ENCODE measurements around the gene INPP4B.

The INPP4B gene

GRCh38 chr4:142243255-142243654 is 602.8 kb downstream of the INPP4B start:
- no peak overlapping the region for H3K4me3 ChIP-seq (ENCODE audit: low read depth, low read length)
- DNase-seq (ENCODE audit: low read depth) = no peak

GRCh38 chr4:142242156-142242555 is 603.9 kb downstream of the INPP4B start:
- no peak overlapping the region for H3K4me3 ChIP-seq (ENCODE audit: low read depth, low read length)
- DNase-seq (ENCODE audit: low read depth) = no peak

GRCh38 chr4:142238589-142238988 is 607.5 kb downstream of the INPP4B start:
- peak; percentile 37 for DNase-seq (ENCODE audit: low read depth)
- H3K4me3 ChIP-seq (ENCODE audit: low read depth, low read length) = no peak overlapping the region

- DNase-seq (ENCODE audit: low read depth) = no peak
- no peak overlapping the region for H3K4me3 ChIP-seq (ENCODE audit: low read depth, low read length)
Observed at GRCh38 chr4:142236268-142236667, 609.8 kb downstream of the INPP4B start.

GRCh38 chr4:142231787-142232186 is 614.3 kb downstream of the INPP4B start:
- no peak overlapping the region for H3K4me3 ChIP-seq (ENCODE audit: low read depth, low read length)
- no peak for DNase-seq (ENCODE audit: low read depth)

- no peak overlapping the region for H3K4me3 ChIP-seq (ENCODE audit: low read depth, low read length)
- DNase-seq (ENCODE audit: low read depth) = no peak
Observed at GRCh38 chr4:142230991-142231390, 615.1 kb downstream of the INPP4B start.

GRCh38 chr4:142226014-142226413 is 620.1 kb downstream of the INPP4B start:
- no peak for DNase-seq (ENCODE audit: low read depth)
- H3K4me3 ChIP-seq (ENCODE audit: low read depth, low read length) = no peak overlapping the region

- no peak overlapping the region for H3K4me3 ChIP-seq (ENCODE audit: low read depth, low read length)
- DNase-seq (ENCODE audit: low read depth) = no peak
Observed at GRCh38 chr4:142222127-142222526, 624.0 kb downstream of the INPP4B start.

- DNase-seq (ENCODE audit: low read depth) = no peak
- no peak overlapping the region for H3K4me3 ChIP-seq (ENCODE audit: low read depth, low read length)
Observed at GRCh38 chr4:142218726-142219125, 627.4 kb downstream of the INPP4B start.

GRCh38 chr4:142211444-142211843 is 634.7 kb downstream of the INPP4B start:
- no peak for DNase-seq (ENCODE audit: low read depth)
- H3K4me3 ChIP-seq (ENCODE audit: low read depth, low read length) = no peak overlapping the region

- no peak for DNase-seq (ENCODE audit: low read depth)
- H3K4me3 ChIP-seq (ENCODE audit: low read depth, low read length) = no peak overlapping the region
Observed at GRCh38 chr4:142203505-142203904, 642.6 kb downstream of the INPP4B start.

- H3K4me3 ChIP-seq (ENCODE audit: low read depth, low read length) = no peak overlapping the region
- no peak for DNase-seq (ENCODE audit: low read depth)
Observed at GRCh38 chr4:142202404-142203332, 643.4 kb downstream of the INPP4B start.

GRCh38 chr4:142201041-142201440 is 645.1 kb downstream of the INPP4B start:
- DNase-seq (ENCODE audit: low read depth) = no peak
- no peak overlapping the region for H3K4me3 ChIP-seq (ENCODE audit: low read depth, low read length)

GRCh38 chr4:142194905-142195304 is 651.2 kb downstream of the INPP4B start:
- no peak overlapping the region for H3K4me3 ChIP-seq (ENCODE audit: low read depth, low read length)
- DNase-seq (ENCODE audit: low read depth) = no peak

- H3K4me3 ChIP-seq (ENCODE audit: low read depth, low read length) = no peak overlapping the region
- DNase-seq (ENCODE audit: low read depth) = no peak
Observed at GRCh38 chr4:142191901-142192300, 654.2 kb downstream of the INPP4B start.

- no peak overlapping the region for H3K4me3 ChIP-seq (ENCODE audit: low read depth, low read length)
- no peak for DNase-seq (ENCODE audit: low read depth)
Observed at GRCh38 chr4:142181021-142181420, 665.1 kb downstream of the INPP4B start.

- no peak for DNase-seq (ENCODE audit: low read depth)
Observed at GRCh38 chr4:142169216-142169615, 676.9 kb downstream of the INPP4B start.

GRCh38 chr4:142168181-142168580 is 677.9 kb downstream of the INPP4B start:
- no peak overlapping the region for H3K4me3 ChIP-seq (ENCODE audit: low read depth, low read length)
- no peak for DNase-seq (ENCODE audit: low read depth)

More at GRCh38 chr4:142169216-142169615, 676.9 kb downstream of the INPP4B start:
- H3K4me3 ChIP-seq (ENCODE audit: low read depth, low read length) = no peak overlapping the region

- DNase-seq (ENCODE audit: low read depth) = no peak
- H3K4me3 ChIP-seq (ENCODE audit: low read depth, low read length) = no peak overlapping the region
Observed at GRCh38 chr4:142164767-142165500, 681.2 kb downstream of the INPP4B start.

- no peak for DNase-seq (ENCODE audit: low read depth)
- no peak overlapping the region for H3K4me3 ChIP-seq (ENCODE audit: low read depth, low read length)
Observed at GRCh38 chr4:142161086-142161485, 685.0 kb downstream of the INPP4B start.

- H3K4me3 ChIP-seq (ENCODE audit: low read depth, low read length) = no peak overlapping the region
- no peak for DNase-seq (ENCODE audit: low read depth)
Observed at GRCh38 chr4:142160509-142160908, 685.6 kb downstream of the INPP4B start.
